HG02981 (cell line): ENCODE results near the gene DYRK1A.

ENCODE experiments used
- ATAC-seq: cut with Tn5 transposase; IDR thresholded peaks from one replicate; pipeline ENCODE4 v1.9.1; 2021; ENCODE audit warnings: mild to moderate bottlenecking, moderate library complexity; ENCODE audit not compliant: unreplicated experiment

Gene DYRK1A

GRCh38 chr21:37414292-37415253 lies 48.0 kb downstream of the DYRK1A start:
- no peak for ATAC-seq

- ATAC-seq, result no peak
These were observed 49.4 kb downstream of the DYRK1A start for GRCh38 chr21:37415939-37416338.

- ATAC-seq, result no peak
These were observed 50.3 kb downstream of the DYRK1A start for GRCh38 chr21:37416914-37417313.

- ATAC-seq, result no peak
These were observed 52.8 kb downstream of the DYRK1A start for GRCh38 chr21:37419228-37419906.

GRCh38 chr21:37421306-37421705 lies 54.7 kb downstream of the DYRK1A start:
- ATAC-seq, result no peak

GRCh38 chr21:37422382-37422781 lies 55.8 kb downstream of the DYRK1A start:
- no peak for ATAC-seq

GRCh38 chr21:37423103-37423502 lies 56.5 kb downstream of the DYRK1A start:
- no peak for ATAC-seq

GRCh38 chr21:37424396-37424795 lies 57.8 kb downstream of the DYRK1A start:
- ATAC-seq, result no peak

GRCh38 chr21:37425001-37425400 lies 58.4 kb downstream of the DYRK1A start:
- no peak for ATAC-seq

- no peak for ATAC-seq
These were observed 59.1 kb downstream of the DYRK1A start for GRCh38 chr21:37425684-37426083.

- no peak for ATAC-seq
These were observed 60.6 kb downstream of the DYRK1A start for GRCh38 chr21:37427221-37427620.

GRCh38 chr21:37429356-37429755 lies 62.8 kb downstream of the DYRK1A start:
- ATAC-seq, result no peak

GRCh38 chr21:37430184-37430821 lies 63.7 kb downstream of the DYRK1A start:
- no peak for ATAC-seq

GRCh38 chr21:37431243-37431642 lies 64.7 kb downstream of the DYRK1A start:
- ATAC-seq, result no peak

GRCh38 chr21:37432710-37433455 lies 66.3 kb downstream of the DYRK1A start:
- no peak for ATAC-seq

GRCh38 chr21:37433456-37433840 lies 66.9 kb downstream of the DYRK1A start:
- no peak for ATAC-seq

- no peak for ATAC-seq
These were observed 68.5 kb downstream of the DYRK1A start for GRCh38 chr21:37435120-37435519.

GRCh38 chr21:37435711-37436110 lies 69.1 kb downstream of the DYRK1A start:
- ATAC-seq, result no peak

GRCh38 chr21:37436174-37436573 lies 69.6 kb downstream of the DYRK1A start:
- no peak for ATAC-seq

- ATAC-seq, result no peak
These were observed 71.0 kb downstream of the DYRK1A start for GRCh38 chr21:37437376-37438080.
